Measurements from ENCODE around the gene MAP1S.
A peak's percentile ranks its signal among the peaks of the same experiment; 100 is the strongest.

Gene MAP1S

GRCh38 chr19:17685451-17686022 is 33.7 kb upstream of the MAP1S start:
- no peak overlapping the region for H3K27ac Mint-ChIP-seq
- intact Hi-C loops (cut with micrococcal nuclease), result no loop called here
- no peak overlapping the region for H3K4me3 Mint-ChIP-seq
- H3K9me3 Mint-ChIP-seq, result no peaks in the 10 kb centered on the region
- H3K27me3 Mint-ChIP-seq, result peaks cover 81% of the 10 kb centered on the region
- peaks cover 19% of the 10 kb centered on the region for H3K4me1 Mint-ChIP-seq (ENCODE audit: low read depth)
- H3K36me3 Mint-ChIP-seq (ENCODE audit: low read depth), result no peaks in the 10 kb centered on the region

DNA sequence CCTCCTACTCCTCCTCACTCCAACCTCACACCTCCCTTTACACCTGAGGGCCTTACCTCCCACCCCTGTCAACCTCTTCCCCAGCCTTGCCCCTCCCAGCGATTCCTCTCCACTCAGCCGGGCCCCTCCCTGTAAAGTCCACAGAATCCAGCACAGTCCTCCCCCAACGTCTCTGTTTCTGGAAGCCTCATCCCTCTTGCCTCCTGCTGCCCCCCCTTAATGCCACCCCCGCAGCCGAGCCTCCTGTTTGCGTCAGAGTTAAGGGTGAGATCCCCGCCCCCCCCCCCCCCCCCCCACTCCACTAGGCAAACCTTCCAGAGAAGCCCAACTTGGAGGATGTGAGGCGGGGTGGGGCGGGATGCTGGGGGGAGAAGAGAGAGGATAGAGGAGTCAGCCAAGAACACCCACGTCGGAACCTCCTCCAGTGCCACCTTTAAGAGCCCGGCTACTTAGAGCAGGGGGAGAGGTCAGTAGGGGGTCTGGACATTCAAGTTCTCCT is 33.2 kb upstream of the MAP1S start:
- H3K4me1 Mint-ChIP-seq (ENCODE audit: low read depth), result peaks cover 16% of the 10 kb centered on the region
- H3K4me3 Mint-ChIP-seq, result no peak overlapping the region
- H3K9me3 Mint-ChIP-seq, result no peaks in the 10 kb centered on the region
- intact Hi-C loops (cut with micrococcal nuclease), result no loop called here
- no peaks in the 10 kb centered on the region for H3K36me3 Mint-ChIP-seq (ENCODE audit: low read depth)
- no peak overlapping the region for H3K27ac Mint-ChIP-seq
- H3K27me3 Mint-ChIP-seq, result peaks cover 84% of the 10 kb centered on the region

DNA sequence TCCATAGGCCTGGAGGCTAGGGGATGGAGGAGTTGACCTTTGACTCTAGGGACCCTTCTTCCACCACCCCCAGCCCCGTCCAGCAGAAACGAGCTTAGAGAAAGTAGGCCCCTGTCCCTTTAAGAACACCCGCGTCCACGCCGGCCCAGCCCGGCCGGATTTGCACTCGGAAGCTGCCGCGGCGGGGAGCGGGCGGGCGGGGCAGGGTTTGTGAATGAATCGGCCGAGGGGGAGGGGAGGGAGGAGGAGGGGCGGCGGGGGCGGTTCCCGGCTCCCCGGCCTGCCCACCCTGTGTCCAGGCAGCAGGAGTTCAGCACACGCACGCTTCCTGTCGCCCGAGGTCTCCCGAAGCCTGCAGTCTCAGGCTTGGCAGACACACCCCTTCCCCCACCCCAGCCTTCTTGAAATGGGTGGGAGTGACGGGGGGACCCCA is 32.7 kb upstream of the MAP1S start:
- no peaks in the 10 kb centered on the region for H3K36me3 Mint-ChIP-seq (ENCODE audit: low read depth)
- intact Hi-C loops (cut with micrococcal nuclease), result no loop called here
- no peak overlapping the region for H3K27ac Mint-ChIP-seq
- peaks cover 79% of the 10 kb centered on the region for H3K27me3 Mint-ChIP-seq
- no peak overlapping the region for H3K4me3 Mint-ChIP-seq
- H3K9me3 Mint-ChIP-seq, result no peaks in the 10 kb centered on the region
- H3K4me1 Mint-ChIP-seq (ENCODE audit: low read depth), result peaks cover 12% of the 10 kb centered on the region

DNA sequence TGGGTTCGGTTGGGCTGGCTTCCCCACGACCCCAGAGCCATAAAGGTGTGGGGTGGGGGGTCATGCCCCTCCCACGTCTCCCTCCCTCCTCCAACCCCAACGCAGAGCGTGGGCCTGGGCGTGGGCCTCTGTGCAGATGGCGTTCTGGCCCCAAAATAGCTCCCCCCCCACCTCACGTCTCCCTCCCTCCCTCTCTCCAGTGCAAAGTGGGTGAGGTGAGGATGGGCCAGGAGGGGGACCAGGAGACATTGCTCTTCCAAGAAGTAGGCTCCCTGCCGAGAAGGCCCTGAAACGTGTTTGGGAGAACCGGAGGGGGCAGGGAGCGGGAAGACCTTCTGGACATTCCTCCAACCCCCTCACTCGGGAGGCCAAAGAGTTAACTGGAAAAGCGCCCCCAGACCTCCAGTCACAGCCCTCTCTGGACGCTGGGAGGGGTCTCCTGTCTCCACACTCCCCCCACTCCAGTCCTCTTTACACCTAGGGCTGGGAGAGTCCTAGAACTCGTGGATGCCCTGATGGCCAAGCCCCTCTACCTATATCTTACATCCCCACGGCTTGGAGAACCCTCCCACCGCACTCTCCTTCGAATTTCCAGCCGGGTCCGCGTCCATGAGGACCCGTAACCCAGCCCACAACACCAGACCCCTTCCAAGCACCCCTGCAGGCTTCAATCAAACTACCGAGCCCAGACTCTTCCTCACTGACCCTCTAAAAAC is 32.0 kb upstream of the MAP1S start:
- Mint-ChIP-seq H3K36me3 (ENCODE audit: low read depth) (no peaks in the 10 kb centered on the region), H3K4me1 (ENCODE audit: low read depth) (peaks cover 12% of the 10 kb centered on the region), H3K9me3 (no peaks in the 10 kb centered on the region), H3K27ac (no peak overlapping the region), H3K27me3 (peaks cover 81% of the 10 kb centered on the region), H3K4me3 (no peak overlapping the region)
- intact Hi-C loops (cut with micrococcal nuclease), result no loop called here

- Mint-ChIP-seq H3K4me3 (no peak within 1 kb of the TSS), H3K9me3 (no peaks in the 10 kb centered on the region), H3K27me3 (peaks cover 84% of the 10 kb centered on the region), H3K27ac (no peak within 1 kb of the TSS), H3K4me1 (ENCODE audit: low read depth) (peaks cover 12% of the 10 kb centered on the region), H3K36me3 (ENCODE audit: low read depth) (no peaks in the 10 kb centered on the region)
- intact Hi-C loops (cut with micrococcal nuclease), result no loop called here
Measured at GRCh38 chr19:17687857-17688784, 31.2 kb upstream of the MAP1S start, which contains the start of gene UNC13A. UNC13A (minus strand) TSS chr19:17688354; CDS start chr19:17688199, 155 bp downstream.

- H3K4me1 Mint-ChIP-seq (ENCODE audit: low read depth), result peaks cover 12% of the 10 kb centered on the region
- H3K4me3 Mint-ChIP-seq, result no peak overlapping the region
- H3K36me3 Mint-ChIP-seq (ENCODE audit: low read depth), result no peaks in the 10 kb centered on the region
- H3K27me3 Mint-ChIP-seq, result peaks cover 81% of the 10 kb centered on the region
- intact Hi-C loops (cut with micrococcal nuclease), result no loop called here
- no peaks in the 10 kb centered on the region for H3K9me3 Mint-ChIP-seq
- no peak overlapping the region for H3K27ac Mint-ChIP-seq
Measured at GRCh38 chr19:17688853-17689595, 30.3 kb upstream of the MAP1S start.

DNA sequence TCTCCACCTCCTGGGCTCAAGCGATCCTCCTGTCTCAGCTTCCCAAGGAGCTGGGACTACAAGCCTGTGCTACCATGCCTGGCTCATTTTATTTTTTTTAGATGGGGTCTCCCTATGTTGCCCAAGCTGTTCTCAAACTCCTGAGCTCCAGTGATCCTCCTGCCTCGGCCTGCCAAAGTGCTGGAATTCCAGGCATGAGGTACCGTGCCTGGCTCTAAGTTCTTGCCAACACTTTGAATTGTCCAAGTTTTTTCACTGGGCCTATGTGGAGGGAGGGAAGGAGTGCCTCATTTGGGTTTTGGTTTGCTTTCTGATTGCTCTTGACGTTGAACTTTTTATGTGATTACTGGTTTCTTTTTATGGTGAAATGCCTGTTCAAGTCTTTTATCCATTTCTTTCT is 26.7 kb upstream of the MAP1S start:
- Mint-ChIP-seq H3K9me3 (no peaks in the 10 kb centered on the region), H3K27me3 (peaks cover 80% of the 10 kb centered on the region), H3K4me1 (ENCODE audit: low read depth) (peaks cover 14% of the 10 kb centered on the region), H3K27ac (no peak overlapping the region), H3K4me3 (no peak overlapping the region), H3K36me3 (ENCODE audit: low read depth) (no peaks in the 10 kb centered on the region)
- intact Hi-C loops (cut with micrococcal nuclease), result no loop called here

GRCh38 chr19:17695198-17695597 is 24.1 kb upstream of the MAP1S start:
- Mint-ChIP-seq H3K36me3 (ENCODE audit: low read depth) (no peaks in the 10 kb centered on the region), H3K27ac (no peak overlapping the region), H3K4me3 (no peak overlapping the region), H3K4me1 (ENCODE audit: low read depth) (peaks cover 11% of the 10 kb centered on the region), H3K27me3 (peaks cover 77% of the 10 kb centered on the region), H3K9me3 (no peaks in the 10 kb centered on the region)
- intact Hi-C loops (cut with micrococcal nuclease), result no loop called here

DNA sequence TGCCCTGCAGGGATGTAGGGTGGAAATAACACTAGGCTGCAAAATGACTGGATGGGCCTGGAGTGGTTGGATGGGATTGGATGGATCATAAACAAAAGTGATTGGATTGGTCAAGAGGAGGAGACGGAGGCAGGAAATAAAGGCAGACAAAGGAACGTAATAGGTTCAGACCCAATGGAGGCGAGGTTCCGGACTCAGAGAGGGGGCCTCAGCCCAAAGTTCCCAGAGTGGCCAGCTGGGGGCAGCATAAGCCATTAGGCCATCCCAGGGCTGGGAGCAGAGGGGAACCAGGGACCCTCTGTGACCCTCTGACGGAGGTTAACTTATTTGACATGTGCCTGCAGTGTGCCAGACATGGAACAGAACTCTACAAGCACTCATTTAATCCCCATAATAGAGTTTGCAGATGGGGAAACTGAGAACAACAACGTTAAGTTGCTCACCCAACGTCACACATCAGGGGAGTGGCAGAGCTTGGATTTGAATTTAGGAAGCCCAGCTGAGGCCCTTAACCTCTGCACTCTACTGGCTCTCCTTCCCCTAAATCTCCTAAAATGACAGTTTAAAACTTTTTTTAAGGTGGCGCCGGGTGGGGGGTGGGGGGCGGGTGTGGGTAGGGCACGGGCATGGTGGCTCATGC is 15.3 kb upstream of the MAP1S start:
- Mint-ChIP-seq H3K27me3 (peaks cover 9% of the 10 kb centered on the region), H3K36me3 (ENCODE audit: low read depth) (no peaks in the 10 kb centered on the region), H3K27ac (peak overlapping the region; percentile 4), H3K4me1 (ENCODE audit: low read depth) (peaks cover 12% of the 10 kb centered on the region), H3K4me3 (no peak overlapping the region), H3K9me3 (no peaks in the 10 kb centered on the region)
- intact Hi-C loops (cut with micrococcal nuclease), result loop anchor here (1.0 to 5.0 kb wide), 3 partner anchors 62 to 151 kb away; no protein-coding TSS in a partner anchor

DNA sequence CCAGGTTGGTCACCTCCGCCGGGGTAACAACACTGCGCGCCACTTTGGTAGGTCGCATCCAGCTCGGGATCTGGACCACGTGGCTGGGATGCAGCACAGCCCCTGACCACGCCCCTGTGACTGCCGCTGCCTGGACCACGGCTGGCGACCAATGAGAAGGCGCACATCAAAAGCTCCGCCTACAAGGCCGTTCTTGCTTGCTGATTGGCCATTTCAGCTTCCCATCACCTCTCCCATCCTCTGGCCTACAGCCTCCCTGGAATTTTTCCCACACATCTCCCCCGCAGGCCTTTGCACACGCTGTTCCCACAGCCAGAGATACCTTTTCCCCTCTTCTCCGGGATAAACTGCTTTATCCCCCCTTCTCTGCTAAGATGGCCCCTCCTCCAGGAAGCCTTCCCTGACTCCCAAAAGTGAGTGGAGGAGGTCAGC is 12.5 kb upstream of the MAP1S start:
- H3K4me3 Mint-ChIP-seq, result no peak overlapping the region
- H3K9me3 Mint-ChIP-seq, result no peaks in the 10 kb centered on the region
- H3K27me3 Mint-ChIP-seq, result peaks cover 1% of the 10 kb centered on the region
- no peak overlapping the region for H3K27ac Mint-ChIP-seq
- H3K4me1 Mint-ChIP-seq (ENCODE audit: low read depth), result peaks cover 6% of the 10 kb centered on the region
- intact Hi-C loops (cut with micrococcal nuclease), result no loop called here
- H3K36me3 Mint-ChIP-seq (ENCODE audit: low read depth), result no peaks in the 10 kb centered on the region

DNA sequence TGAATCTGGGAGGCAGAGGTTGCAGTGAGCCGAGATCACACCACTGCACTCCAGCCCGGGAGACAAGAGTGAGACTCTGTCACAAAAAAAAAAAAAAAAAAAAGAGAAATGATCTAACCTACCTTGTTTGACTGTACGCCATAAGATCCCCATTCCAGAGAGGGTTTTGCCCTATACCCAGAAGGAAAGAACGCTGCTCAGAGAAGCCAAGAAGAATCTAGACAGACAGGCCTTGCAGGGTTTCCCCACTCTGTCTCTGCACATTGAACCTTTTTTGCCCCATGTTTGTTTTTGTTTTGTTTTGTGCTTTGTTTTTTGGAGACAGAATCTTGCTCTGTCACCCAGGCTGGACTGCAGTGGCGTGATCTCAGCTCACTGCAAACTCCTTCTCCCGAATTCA is 7.4 kb upstream of the MAP1S start:
- H3K4me3 Mint-ChIP-seq, result no peak overlapping the region
- intact Hi-C loops (cut with micrococcal nuclease), result no loop called here
- H3K27me3 Mint-ChIP-seq, result peaks cover 1% of the 10 kb centered on the region
- H3K36me3 Mint-ChIP-seq (ENCODE audit: low read depth), result no peaks in the 10 kb centered on the region
- peaks cover 13% of the 10 kb centered on the region for H3K4me1 Mint-ChIP-seq (ENCODE audit: low read depth)
- no peak overlapping the region for H3K27ac Mint-ChIP-seq
- H3K9me3 Mint-ChIP-seq, result no peaks in the 10 kb centered on the region

- Mint-ChIP-seq H3K9me3 (no peaks in the 10 kb centered on the region), H3K36me3 (ENCODE audit: low read depth) (peaks cover 23% of the 10 kb centered on the region), H3K4me3 (no peak overlapping the region), H3K27ac (peak overlapping the region; percentile 83), H3K27me3 (no peaks in the 10 kb centered on the region), H3K4me1 (ENCODE audit: low read depth) (peaks cover 53% of the 10 kb centered on the region)
- intact Hi-C loops (cut with micrococcal nuclease), result loop anchor here (5.0 kb wide), 2 partner anchors 36 to 51 kb away; partner anchors contain the start of gene FCHO1
Measured at GRCh38 chr19:17716309-17716929, 2.9 kb upstream of the MAP1S start.
